Keratinocyte (primary cell): ENCODE measurements around the gene TCN1. TPM values are rescaled to one million over a fixed set of nuclear protein-coding genes. Genes with fewer than 3 reads are reported as not detected.

ENCODE experiments used
- DNase-seq: peaks from one replicate; pipeline ENCODE4 v3.0.0-alpha.2; 2011; ENCODE audit warnings: low read depth, missing footprints, low spot score
- FAIRE-seq: peaks from 2 replicates; lab custom pipeline; 2011; peaks lifted over from hg19 to GRCh38; lab: Jason Lieb, UNC
- H2AFZ ChIP-seq: 2 replicates; pipeline ENCODE4 v1.6.0; 2012; ENCODE audit warnings: low read length, control low read depth, inconsistent platforms; ENCODE audit not compliant: control insufficient read depth
- H3K27ac ChIP-seq: 2 replicates; pipeline ENCODE4 v1.5.1; 2011; ENCODE audit warnings: low read length; ENCODE audit not compliant: control insufficient read depth, insufficient read depth
- H3K27me3 ChIP-seq: 3 replicates; pipeline ENCODE4 v1.6.0; 2011; ENCODE audit warnings: low read length; ENCODE audit not compliant: control insufficient read depth, insufficient read depth; ENCODE audit errors: extremely low read depth
- H3K36me3 ChIP-seq, 2 experiments: 2 replicates in 1 of 2; 3 replicates in 1 of 2; pipeline ENCODE4 v1.5.1; 2011; ENCODE audit warnings: low read length in 2 of 2, mild to moderate bottlenecking in 1 of 2; ENCODE audit not compliant: control insufficient read depth in 2 of 2, insufficient read depth in 2 of 2; ENCODE audit errors: extremely low read depth in 1 of 2
- H3K4me1 ChIP-seq: 3 replicates; pipeline ENCODE4 v1.5.1; 2011; ENCODE audit warnings: low read length; ENCODE audit not compliant: control insufficient read depth, insufficient read depth; ENCODE audit errors: extremely low read depth
- H3K4me2 ChIP-seq: 3 replicates; pipeline ENCODE4 v1.6.0; 2011; ENCODE audit warnings: low read depth, low read length; ENCODE audit not compliant: control insufficient read depth, insufficient read depth; ENCODE audit errors: extremely low read depth
- H3K4me3 ChIP-seq, 3 experiments: fragments of 200-600 bp in 1 of 3; sonication (generic) in 1 of 3; 2 replicates in 2 of 3; 3 replicates in 1 of 3; pipeline ENCODE4 v1.5.1; 2011 to 2016; ENCODE audit warnings: low read length in 3 of 3, mild to moderate bottlenecking in 3 of 3, control low read depth in 2 of 3, inconsistent platforms in 1 of 3, low read depth in 1 of 3, mixed read lengths in 1 of 3, mixed run types in 1 of 3, moderate library complexity in 1 of 3; ENCODE audit not compliant: control insufficient read depth in 2 of 3, insufficient read depth in 2 of 3; ENCODE audit errors: extremely low read depth in 1 of 3
- H3K79me2 ChIP-seq: 2 replicates; pipeline ENCODE4 v1.6.0; 2012; ENCODE audit warnings: low read length; ENCODE audit not compliant: control insufficient read depth, insufficient read depth
- H3K9ac ChIP-seq: 3 replicates; pipeline ENCODE4 v1.6.0; 2011; ENCODE audit warnings: low read length; ENCODE audit not compliant: control insufficient read depth, insufficient read depth; ENCODE audit errors: extremely low read depth
- H3K9me1 ChIP-seq: 3 replicates; pipeline ENCODE4 v1.6.0; 2011; ENCODE audit warnings: low read length; ENCODE audit not compliant: control insufficient read depth, insufficient read depth; ENCODE audit errors: extremely low read depth
- H3K9me3 ChIP-seq: 2 replicates; pipeline ENCODE4 v1.5.1; 2012; ENCODE audit warnings: low read depth, low read length; ENCODE audit not compliant: control insufficient read depth
- H4K20me1 ChIP-seq: 3 replicates; pipeline ENCODE4 v1.6.0; 2011; ENCODE audit warnings: low read length; ENCODE audit not compliant: control insufficient read depth, insufficient read depth; ENCODE audit errors: extremely low read depth
- CTCF ChIP-seq, 3 experiments: IDR thresholded peaks in 1 of 3; conservative IDR thresholded peaks in 1 of 3; optimal IDR thresholded peaks in 1 of 3; 2 replicates in 2 of 3; 3 replicates in 1 of 3; pipeline versions ENCODE3 to v1.5.1; 2011; ENCODE audit warnings: low read length in 3 of 3, mild to moderate bottlenecking in 3 of 3, moderate library complexity in 2 of 3, control low read depth in 1 of 3, inconsistent platforms in 1 of 3; ENCODE audit not compliant: insufficient read depth in 2 of 3; ENCODE audit errors: extremely low read depth in 1 of 3
- EZH2 ChIP-seq: IDR thresholded peaks from one replicate; pipeline ENCODE4 v1.6.1; 2012; ENCODE audit warnings: inconsistent platforms, mild to moderate bottlenecking, low read length, moderate library complexity
- dilution Hi-C: fragments of 300-500 bp; cut with MboI; formaldehyde crosslinking; loops from one replicate; pipeline ENCODE4 v1.7.0; 2020; ENCODE audit warnings: low sequenced_read_pairs; ENCODE audit not compliant: extremely low pct_ligation_motif_present
- polyA plus RNA-seq, 5 experiments: library from polyadenylated mRNA; depleted of rRNA in 3 of 5; stranded (reverse) in 3 of 5; stranded (forward) in 1 of 5; unstranded in 1 of 5; fragments of >200 nt; gene quantifications; 1 replicate in 1 of 5; 2 replicates in 3 of 5; 3 replicates in 1 of 5; pipeline versions ENCODE4 v1.2.1 to v1.2.3, GENCODE V29; 2011 to 2012; ENCODE audit warnings: missing spikeins in 2 of 5, low read depth in 1 of 5, low replicate concordance in 1 of 5

Gene TCN1
- polyA plus RNA-seq, 1 donor (not counting 4 experiments of a cell fraction or from before 2014, with no cell fraction given): 3.7 TPM

DNA sequence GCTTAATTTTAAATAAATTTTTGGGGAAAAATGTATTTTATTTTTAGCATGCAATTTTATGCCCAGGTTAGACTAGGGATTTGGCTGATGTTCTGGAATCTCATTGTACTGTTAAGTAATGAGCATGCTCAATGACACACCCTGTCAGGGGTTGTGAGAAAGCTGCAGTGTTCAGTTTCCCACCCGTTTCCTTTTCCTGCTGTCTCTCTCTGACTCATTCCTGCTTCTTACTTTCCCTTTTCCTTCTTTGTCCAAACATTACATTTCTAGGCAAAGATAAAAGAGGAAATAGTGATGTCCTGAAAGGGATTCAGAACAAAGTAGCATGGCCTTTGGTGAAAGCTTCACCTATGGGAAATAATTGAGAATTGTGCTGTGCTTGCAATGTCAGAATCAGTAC, 35.0 kb upstream of the TCN1 start:
- peak overlapping the region; percentile 54 for H3K9ac ChIP-seq

GRCh38 chr11:59900366-59901126, 34.3 kb upstream of the TCN1 start:
- TF ChIP-seq EZH2 (no peak), CTCF (optimal IDR thresholded peaks at IDR 0.05 in 1 of 3, IDR thresholded peaks at IDR 0.05 in 1 of 3, conservative IDR thresholded peaks at IDR 0.05 in 1 of 3; ENCODE audit: extremely low read depth in 1 of 3, insufficient read depth in 2 of 3, low read length in 3 of 3) (no peak)
- no peaks in the 10 kb centered on the region for H3K9me1 ChIP-seq
- H3K36me3 ChIP-seq: no peaks in the 10 kb centered on the region
- no peaks in the 10 kb centered on the region for H3K27me3 ChIP-seq
- no peaks in the 10 kb centered on the region for H3K9me3 ChIP-seq
- no peaks in the 10 kb centered on the region for H3K79me2 ChIP-seq
- no peak overlapping the region for H3K4me2 ChIP-seq
- FAIRE-seq (peak; percentile 49), DNase-seq (no peak)
- H3K27ac ChIP-seq: peak overlapping the region; percentile 63
- dilution Hi-C loops: no loop called here
- no peak overlapping the region for H2AFZ ChIP-seq
- no peak overlapping the region for H3K4me3 ChIP-seq
- peak overlapping the region; percentile 22 for H3K9ac ChIP-seq
- peaks cover 13% of the 10 kb centered on the region for H3K4me1 ChIP-seq
- no peaks in the 10 kb centered on the region for H4K20me1 ChIP-seq

More for the DNA sequence above, 35.0 kb upstream of the TCN1 start:
- no peak for TF ChIP-seq EZH2
- no peak for TF ChIP-seq CTCF (optimal IDR thresholded peaks at IDR 0.05 in 1 of 3, IDR thresholded peaks at IDR 0.05 in 1 of 3, conservative IDR thresholded peaks at IDR 0.05 in 1 of 3; ENCODE audit: extremely low read depth in 1 of 3, insufficient read depth in 2 of 3, low read length in 3 of 3)
- no peaks in the 10 kb centered on the region for H3K79me2 ChIP-seq
- H3K4me3 ChIP-seq: peak overlapping the region in 2 of 3 experiments; percentile 40 to 55
- H3K27ac ChIP-seq: peak overlapping the region; percentile 63
- H3K27me3 ChIP-seq: no peaks in the 10 kb centered on the region
- no peaks in the 10 kb centered on the region for H3K9me3 ChIP-seq
- dilution Hi-C loops: no loop called here
- DNase-seq: no peak
- H3K36me3 ChIP-seq: no peaks in the 10 kb centered on the region
- peak overlapping the region; percentile 58 for H2AFZ ChIP-seq
- peaks cover 13% of the 10 kb centered on the region for H3K4me1 ChIP-seq
- H4K20me1 ChIP-seq: no peaks in the 10 kb centered on the region
- H3K4me2 ChIP-seq: peak overlapping the region; percentile 76
- H3K9me1 ChIP-seq: no peaks in the 10 kb centered on the region
- FAIRE-seq: peak; percentile 88
